GM21367 (cell line): ENCODE data around the gene HAGH.
"Not testable (repeated sequence)": the region's sequence is repeated elsewhere in the genome, so short reads cannot be mapped to it uniquely, and the experiment has no call there.

ENCODE experiments used
- ATAC-seq: cut with Tn5 transposase; IDR thresholded peaks from one replicate; pipeline ENCODE4 v1.9.1; 2021; ENCODE audit not compliant: unreplicated experiment

HAGH gene

DNA sequence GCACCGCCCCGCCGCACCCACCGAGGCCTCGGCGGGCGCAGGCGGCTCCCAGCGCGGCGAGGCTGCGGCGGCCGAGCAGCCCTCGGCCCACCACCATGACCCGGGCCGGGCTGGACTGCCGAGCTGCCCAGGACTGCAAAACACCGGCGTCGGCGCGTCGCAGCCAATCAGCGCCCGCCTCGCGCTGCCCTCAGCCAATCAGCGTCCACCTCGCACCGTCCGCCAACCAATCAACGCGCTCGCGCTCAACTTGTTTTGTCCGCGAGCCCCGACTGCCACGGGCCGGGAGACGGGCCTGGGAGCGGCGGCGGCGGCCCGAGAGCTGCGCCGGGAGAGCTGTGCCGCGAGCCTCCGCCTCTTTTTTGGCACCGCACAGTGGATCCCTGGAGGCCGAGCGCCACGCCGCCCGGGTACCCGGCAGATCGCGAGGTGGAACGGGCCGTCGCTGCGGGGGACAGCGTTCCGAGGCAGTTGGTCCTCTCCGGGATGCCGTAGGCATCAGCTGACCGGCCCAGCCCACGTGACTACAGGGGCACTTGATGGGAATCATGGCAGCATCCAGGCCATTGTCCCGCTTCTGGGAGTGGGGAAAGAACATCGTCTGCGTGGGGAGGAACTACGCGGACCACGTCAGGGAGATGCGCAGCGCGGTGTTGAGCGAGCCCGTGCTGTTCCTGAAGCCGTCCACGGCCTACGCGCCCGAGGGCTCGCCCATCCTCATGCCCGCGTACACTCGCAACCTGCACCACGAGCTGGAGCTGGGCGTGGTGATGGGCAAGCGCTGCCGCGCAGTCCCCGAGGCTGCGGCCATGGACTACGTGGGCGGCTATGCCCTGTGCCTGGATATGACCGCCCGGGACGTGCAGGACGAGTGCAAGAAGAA, at the start of gene HAGH, which contains the start of gene FAHD1:
Gene HAGH (minus strand): TSS at position 135 of the 883 bp plus-strand sequence. CDS start 38 bp downstream, at position 97.
Gene FAHD1 (plus strand): TSS at position 516 of the 883 bp plus-strand sequence. CDS start 33 bp downstream, at position 549.
- ATAC-seq: peak; percentile 67

DNA sequence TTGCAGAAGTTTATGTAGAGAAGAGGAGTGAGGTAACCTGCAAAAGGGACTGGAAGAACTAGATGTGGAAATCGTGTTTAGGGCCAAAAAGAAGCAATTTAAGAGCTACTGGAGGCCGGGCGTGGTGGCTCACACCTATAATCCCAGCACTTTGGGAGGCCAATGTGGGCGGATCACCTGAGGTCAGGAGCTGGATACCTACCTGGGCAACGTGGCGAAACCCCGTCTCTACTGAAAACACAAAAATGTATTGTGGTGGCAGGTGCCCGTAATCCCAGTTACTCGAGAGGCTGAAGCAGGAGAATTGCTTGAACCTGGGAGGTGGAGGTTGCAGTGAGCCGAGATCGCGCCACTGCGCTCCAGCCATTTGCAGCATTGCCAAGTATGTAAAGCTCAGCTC, 49.4 kb upstream of the HAGH start:
- not testable (repeated sequence) for ATAC-seq

DNA sequence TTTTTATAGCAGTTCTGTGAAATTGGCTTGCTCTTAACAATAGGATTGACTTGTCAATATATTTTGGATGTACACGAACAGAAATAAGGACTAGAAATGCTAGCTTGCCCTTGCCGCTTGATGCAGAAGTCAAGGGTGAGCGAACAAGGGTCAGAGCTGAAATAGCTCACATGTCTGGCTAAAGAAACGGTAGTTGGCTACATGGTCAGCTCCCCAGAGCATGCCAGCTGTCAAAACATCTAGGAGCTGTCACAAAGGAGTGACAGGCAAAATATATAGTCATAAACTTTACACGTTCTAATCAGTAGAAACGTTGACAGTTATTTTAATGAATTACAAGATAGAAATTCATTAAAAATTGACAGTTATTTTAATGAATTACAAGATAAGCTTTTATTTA, 48.2 kb upstream of the HAGH start:
- no peak for ATAC-seq

GRCh38 chr16:1871974-1872635, 45.5 kb upstream of the HAGH start, which contains the start of gene MEIOB:
Gene MEIOB, minus strand, starts transcription at chr16:1872164. Its CDS starts 3,989 bp downstream, at chr16:1868175.
- no peak for ATAC-seq

DNA sequence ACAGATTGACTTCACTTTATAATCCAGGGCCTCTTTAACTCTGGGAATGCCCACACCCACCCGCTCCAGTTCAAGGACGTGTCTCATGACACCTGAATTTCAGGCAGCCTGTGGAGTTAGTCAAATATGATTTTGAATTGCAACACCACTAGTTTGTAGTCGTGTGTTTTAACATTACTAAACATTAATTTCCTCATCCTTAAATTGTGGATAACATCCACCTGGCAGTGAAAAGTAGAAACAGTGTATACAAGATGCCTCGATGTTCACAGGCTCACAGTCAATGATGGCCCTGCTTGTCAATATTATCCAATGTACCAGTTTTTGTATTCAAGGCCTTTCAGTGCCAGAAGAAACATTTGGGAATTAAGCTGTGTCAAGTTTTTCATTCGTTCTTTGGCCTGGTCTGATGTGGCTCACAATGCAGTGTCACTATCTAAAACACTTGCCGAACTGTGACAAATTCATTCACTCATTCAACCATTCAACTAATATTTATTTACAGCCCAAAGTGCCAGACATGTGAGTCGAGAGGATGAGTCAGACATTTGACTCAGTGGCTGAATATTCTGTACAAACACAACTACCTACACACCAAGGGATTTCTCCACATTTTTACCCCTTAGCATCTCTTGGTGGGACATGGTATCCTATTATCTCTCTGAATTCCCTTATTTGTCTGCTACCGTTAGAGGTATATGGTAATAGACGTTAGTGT, 43.9 kb upstream of the HAGH start:
- ATAC-seq: no peak

GRCh38 chr16:1865902-1866690, 39.5 kb upstream of the HAGH start:
- ATAC-seq: no peak

DNA sequence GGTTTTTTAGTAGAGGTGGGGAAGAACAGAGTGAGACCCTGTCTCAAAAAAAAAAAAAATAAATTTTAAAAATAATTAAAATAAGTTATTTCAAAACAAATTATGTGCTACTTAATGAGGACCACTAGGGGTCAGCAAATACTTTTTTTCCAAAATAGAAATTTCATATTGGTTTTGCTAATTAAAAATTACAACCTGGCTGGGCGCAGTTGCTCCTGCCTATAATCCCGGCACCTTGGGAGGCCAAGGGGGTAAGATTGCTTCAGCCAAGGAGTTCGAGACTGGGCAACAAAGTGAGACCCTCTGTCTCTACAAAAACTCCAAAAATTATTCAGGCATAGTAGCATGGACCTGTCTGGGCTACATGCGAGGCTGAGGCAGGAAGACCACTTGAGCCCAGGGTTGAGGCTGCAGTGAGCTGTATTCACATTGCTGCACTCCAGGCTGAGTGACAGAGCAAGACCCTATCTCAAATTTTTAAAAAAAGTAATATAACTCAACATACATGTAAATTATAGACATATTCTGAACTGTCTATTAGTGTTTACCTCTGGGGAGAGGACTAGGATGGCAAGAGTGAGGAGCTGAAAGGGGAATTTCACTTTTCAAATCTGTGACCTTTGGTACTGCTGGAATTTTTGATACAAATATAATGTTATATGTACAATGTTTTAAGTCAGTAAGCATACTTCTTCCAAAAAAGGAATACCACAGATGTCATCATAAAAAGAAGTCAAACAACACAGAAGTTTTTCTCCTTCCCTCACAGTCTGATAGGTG, 37.2 kb upstream of the HAGH start:
- ATAC-seq: no peak

DNA sequence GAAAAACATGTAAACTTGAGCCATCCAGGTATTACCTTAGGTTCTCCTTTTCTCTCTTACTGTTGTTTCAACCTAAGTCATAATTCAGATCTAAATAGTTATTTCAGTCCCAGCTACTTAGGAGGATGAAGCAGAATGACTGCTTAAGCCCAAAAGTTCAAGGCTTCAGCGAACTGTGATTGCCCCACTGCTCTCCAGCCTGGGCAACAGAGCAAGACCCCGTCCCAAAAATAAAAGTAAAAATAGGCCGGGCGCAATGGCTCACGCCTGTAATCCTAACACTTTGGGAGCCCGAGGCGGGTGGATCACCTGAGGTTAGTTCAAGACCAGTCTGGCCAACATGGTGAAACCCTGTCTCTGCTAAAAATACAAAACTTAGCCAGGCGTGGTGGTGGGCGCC, 35.8 kb upstream of the HAGH start:
- ATAC-seq: no peak

GRCh38 chr16:1861730-1862129, 35.1 kb upstream of the HAGH start:
- no peak for ATAC-seq

DNA sequence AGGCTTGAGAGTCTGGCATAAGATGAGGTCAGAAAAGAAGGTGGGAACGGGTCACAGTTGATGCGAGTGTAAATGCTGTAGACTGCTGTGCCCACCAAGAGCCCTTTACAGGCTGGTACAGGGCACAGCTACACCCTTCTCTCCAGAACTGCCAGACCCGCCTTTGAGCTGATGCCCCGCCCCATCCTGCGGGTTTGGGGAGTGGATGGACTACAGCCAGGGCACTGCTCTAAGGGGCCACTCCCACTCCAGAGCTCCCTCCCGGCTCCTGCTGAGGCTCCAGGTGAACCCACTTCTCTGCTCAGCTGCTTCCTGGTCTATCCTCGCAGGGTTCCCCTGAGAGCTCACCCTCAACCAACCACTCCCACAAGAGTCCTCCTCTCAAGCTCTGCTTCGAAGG, 33.0 kb upstream of the HAGH start:
- no peak for ATAC-seq

DNA sequence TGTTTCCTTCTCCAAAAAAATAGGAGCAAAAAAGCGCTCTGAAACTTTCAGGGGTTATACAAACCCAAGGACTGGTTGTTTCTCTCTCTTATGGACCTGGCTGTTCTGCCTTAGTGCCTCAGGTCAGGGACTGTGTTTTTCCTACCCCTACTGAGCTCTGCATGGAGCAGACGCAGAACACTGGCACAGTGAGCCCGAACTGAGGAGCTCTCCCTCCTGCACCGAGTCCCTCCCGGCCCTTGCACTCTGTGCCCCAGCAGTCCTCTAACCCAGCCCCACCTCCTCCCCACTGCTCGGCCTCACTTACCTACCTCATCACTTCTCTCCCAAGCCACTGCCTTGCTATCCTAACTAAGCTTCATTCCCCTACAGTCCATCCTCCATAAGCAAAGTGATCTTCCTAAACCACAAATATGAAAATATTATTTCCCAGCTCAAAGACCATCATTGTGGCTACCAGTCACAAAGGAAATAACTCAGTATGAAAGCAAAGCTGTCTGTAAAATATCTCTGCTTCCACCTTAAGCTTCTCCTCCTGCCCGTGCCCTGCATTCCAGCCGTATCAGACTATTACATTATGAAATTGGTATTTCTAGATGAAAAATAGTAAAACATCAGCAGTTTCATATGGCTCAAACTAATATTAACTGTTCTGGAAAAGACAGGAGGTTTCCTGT, 31.7 kb upstream of the HAGH start:
- ATAC-seq: no peak

- ATAC-seq: no peak
Observed at GRCh38 chr16:1857433-1858097, 30.9 kb upstream of the HAGH start.

DNA sequence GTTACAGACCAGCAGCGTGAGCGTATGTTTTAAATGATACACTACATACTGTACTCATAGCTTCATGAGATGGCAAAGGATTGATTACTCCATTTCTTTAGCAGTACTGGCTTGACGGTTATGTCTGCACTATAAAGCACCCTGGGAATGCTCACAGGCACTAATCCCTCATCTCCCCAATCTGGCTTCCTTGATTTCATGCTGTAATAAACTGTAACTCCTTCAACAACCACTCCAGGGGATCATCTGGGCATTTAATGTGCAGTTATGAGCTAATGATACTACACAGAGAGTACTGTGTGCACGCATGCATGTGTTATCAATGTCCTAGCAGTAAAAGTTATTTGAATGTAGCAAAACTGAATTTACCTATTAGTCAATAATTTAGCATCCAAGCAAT, 25.2 kb upstream of the HAGH start:
- ATAC-seq: no peak

- no peak for ATAC-seq
Observed at GRCh38 chr16:1850981-1851380, 24.4 kb upstream of the HAGH start.

DNA sequence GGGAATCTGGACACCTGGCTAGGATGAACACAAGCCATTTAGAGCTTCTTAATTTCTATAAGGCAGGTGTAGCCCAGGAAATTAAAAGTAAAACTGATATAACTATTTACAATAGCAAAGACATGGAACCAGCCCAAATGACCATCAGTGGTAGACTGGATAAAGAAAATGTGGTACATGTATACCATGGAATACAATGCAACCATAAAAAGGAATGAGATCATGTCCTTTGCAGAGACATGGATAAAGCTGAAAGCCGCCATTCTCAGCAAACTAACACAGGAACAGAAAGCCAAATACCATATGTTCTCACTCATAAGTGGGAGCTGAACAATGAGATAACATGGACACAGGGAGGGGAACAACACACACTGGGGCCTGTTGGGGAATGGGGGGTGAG, 19.8 kb upstream of the HAGH start:
- no peak for ATAC-seq

GRCh38 chr16:1845985-1846384, 19.4 kb upstream of the HAGH start:
- no peak for ATAC-seq

DNA sequence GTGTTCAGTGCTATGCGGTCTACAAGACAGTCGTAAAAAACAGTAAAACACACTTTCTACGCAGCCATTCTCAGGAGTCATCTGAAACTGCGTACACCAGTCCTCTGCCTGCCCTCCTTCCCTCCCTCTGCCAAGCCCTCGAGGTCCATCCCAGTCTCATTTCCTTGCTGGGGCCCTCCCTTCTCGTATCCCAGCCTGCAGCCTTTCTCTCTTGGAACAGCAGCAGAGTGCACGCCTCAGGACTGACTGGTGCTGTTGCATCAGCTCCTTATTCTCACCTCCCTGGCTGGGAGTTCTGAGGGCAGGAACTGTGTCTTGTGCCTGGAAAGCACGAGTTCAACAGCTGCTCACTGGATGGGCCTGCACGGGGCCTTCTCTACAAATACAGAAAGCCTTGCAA, 12.9 kb upstream of the HAGH start:
- ATAC-seq: no peak

DNA sequence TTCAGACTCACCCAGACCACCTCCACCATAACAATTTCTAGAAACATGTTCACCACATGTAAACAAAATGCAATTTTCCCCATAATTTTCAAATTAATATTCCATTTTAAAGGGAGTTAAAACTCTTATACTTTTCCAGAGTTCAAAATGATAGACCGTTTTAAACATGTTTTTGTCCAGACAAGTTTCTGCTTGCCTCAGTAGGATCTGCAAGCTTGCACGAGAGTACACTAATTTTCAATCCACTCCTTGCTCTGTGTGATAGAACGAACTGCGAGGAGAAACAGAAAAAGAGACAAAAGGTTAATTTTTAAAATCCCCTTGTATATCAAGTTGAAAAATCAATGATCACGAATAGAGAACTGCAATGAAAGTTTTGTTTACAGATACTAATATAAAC, 7.5 kb upstream of the HAGH start:
- ATAC-seq: no peak
